GM21825 (cell line): Measurements from ENCODE around the gene MRM3.
"Not testable (repeated sequence)": the region's sequence is repeated elsewhere in the genome, so short reads cannot be mapped to it uniquely, and the experiment has no call there.

Experiments
- ATAC-seq: cut with Tn5 transposase; IDR thresholded peaks from one replicate; pipeline ENCODE4 v1.9.1; 2021; ENCODE audit warnings: mild to moderate bottlenecking, moderate library complexity; ENCODE audit not compliant: unreplicated experiment

The MRM3 gene

GRCh38 chr17:752620-753219 lies 29.4 kb upstream of the MRM3 start:
- ATAC-seq = no peak

DNA sequence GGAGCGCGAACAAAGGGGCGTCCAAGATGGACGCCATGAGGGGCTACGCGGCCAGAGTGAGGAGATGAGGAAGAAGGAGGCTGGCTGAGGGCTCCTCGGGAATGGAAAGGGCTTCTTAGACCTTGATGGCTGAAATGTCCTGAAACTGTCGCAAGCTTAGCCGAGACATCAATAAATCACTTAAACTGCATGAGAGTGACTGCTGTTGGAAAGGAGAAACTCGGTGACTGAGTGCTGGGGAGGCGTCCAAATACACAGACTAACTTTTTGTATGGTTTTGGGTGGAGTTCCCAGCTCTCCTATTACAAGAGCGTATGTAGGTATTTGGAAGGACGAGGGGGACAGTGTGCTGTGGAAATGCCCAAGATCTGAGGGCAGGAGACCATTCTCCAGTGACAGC lies 28.7 kb upstream of the MRM3 start:
- ATAC-seq = no peak

GRCh38 chr17:755319-755961 lies 26.7 kb upstream of the MRM3 start:
- ATAC-seq = not testable (repeated sequence)

- not testable (repeated sequence) for ATAC-seq
Observed at GRCh38 chr17:756010-756567, 26.1 kb upstream of the MRM3 start.

DNA sequence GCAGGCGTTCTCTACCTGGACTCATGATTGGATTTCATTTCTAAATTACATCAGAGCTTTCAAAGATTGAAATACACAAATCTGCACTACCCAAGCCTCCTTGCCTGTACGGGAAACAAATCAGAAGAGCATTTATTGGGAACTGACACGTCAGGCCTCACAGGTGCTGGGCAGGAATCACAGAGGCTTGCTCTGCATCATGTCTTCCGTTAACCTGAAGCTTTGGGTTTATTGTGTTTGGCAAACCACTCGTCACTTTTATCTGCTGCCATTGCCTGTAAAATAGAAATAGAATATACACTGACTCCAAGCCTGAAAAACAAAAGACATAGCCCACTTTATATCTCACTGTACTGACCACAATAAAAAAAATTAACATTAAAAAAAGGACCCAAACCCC lies 22.2 kb upstream of the MRM3 start:
- no peak for ATAC-seq

- ATAC-seq = no peak
Observed at GRCh38 chr17:760371-760770, 21.8 kb upstream of the MRM3 start.

GRCh38 chr17:767076-767475 lies 15.1 kb upstream of the MRM3 start:
- no peak for ATAC-seq

- ATAC-seq = no peak
Observed at GRCh38 chr17:773016-773415, 9.1 kb upstream of the MRM3 start.

DNA sequence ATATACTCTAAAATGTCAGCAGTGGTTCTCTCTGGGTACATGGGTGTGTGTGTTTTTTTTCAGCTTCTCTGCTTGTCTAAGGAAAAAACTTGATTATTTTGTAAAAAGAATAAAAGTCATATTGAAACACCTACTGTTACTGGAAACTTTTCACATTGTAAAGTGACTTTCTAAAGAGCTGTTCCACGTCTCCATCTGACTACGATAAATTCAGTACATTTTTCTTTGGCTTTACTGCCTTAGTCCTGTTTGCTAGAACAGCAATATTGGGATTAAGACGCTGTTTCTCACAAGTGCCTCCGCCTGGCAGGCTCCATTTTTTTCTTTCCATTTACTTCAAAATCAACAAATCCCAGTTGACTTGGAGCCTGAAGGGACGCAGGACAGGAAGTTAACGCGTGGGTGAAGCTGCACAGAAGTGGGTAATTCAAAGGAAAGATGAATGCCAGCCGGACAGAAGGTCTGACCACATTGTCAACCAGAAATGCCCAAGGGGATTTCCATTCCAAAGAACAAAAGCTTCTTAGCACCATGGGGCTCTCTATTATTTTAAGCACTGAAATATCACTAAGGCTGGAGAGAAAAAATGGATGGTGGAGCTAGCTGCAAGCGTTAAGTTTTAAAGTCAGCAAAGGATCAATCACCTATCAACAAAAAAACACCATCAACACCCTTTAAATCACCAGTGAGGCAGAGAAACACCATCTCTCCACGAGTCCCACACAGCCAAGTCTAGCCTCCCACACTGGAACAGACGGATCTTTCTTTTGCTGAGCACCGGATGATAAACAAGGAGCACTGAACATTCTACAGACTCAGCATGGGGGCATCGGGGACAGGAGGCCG lies 8.5 kb upstream of the MRM3 start:
- no peak for ATAC-seq

DNA sequence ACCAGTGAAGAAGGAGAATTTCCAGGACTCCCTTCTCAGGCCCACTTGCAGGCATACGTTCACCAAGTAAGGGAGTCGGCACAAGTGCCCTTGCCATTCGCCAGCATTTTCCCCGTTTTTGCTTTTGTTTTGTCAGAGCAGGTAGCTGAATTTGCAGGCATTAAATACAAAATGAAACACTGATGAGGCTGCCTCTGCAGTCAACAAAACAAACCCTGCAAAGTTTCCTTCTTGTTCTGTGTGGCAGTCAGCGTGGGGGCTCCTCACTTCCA lies 7.9 kb upstream of the MRM3 start:
- no peak for ATAC-seq

GRCh38 chr17:778096-778495 lies 4.1 kb upstream of the MRM3 start:
- ATAC-seq = no peak

- ATAC-seq = no peak
Observed at GRCh38 chr17:784143-784542, 2.0 kb downstream of the MRM3 start.

DNA sequence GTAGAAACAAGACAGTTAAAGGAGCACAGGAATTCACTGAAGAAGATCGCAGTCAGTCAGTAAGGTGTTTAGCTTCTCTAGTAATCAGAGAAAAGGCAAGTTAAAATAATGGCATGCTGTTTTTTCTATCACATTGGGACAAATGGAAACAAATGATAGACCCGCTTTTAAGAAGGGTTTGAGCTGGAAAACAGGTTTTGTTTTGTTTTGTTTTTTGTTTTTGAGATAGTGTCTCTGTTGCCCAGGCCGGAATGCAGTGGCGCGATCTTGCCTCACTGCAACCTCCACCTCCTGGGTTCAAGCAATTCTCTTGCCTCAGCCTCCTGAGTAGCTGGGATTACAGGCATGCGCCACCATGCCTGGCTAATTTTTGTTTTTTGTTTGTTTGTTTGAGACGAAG lies 3.7 kb downstream of the MRM3 start:
- ATAC-seq = not testable (repeated sequence)

DNA sequence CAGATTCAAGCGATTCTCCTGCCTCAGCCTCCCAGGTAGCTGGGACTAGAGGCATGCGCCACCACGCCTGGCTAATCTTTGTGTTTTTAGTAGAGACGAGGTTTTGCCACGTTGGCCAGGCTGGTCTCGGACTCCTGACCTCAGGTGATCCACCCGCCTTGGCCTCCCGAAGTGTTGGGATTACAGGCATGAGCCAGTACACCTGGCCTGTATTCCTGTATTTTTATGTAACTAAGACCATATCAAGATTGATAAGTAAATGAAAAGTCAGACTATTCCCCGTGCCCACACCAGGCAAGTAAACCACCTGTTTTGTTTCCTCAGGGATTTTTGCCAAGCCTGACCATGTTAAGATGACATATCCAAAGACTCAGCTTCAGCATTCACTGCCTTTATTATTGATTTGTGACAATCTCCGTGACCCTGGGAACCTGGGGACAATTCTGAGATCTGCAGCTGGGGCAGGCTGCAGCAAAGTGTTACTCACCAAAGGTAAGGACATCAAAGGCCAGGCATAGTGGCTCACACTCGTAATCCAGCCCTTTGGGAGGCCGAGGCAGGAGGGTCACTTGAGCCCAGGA lies 5.6 kb downstream of the MRM3 start:
- no peak for ATAC-seq

- no peak for ATAC-seq
Observed at GRCh38 chr17:788551-788950, 6.4 kb downstream of the MRM3 start.

- ATAC-seq = no peak
Observed at GRCh38 chr17:789160-789840, 7.1 kb downstream of the MRM3 start.

DNA sequence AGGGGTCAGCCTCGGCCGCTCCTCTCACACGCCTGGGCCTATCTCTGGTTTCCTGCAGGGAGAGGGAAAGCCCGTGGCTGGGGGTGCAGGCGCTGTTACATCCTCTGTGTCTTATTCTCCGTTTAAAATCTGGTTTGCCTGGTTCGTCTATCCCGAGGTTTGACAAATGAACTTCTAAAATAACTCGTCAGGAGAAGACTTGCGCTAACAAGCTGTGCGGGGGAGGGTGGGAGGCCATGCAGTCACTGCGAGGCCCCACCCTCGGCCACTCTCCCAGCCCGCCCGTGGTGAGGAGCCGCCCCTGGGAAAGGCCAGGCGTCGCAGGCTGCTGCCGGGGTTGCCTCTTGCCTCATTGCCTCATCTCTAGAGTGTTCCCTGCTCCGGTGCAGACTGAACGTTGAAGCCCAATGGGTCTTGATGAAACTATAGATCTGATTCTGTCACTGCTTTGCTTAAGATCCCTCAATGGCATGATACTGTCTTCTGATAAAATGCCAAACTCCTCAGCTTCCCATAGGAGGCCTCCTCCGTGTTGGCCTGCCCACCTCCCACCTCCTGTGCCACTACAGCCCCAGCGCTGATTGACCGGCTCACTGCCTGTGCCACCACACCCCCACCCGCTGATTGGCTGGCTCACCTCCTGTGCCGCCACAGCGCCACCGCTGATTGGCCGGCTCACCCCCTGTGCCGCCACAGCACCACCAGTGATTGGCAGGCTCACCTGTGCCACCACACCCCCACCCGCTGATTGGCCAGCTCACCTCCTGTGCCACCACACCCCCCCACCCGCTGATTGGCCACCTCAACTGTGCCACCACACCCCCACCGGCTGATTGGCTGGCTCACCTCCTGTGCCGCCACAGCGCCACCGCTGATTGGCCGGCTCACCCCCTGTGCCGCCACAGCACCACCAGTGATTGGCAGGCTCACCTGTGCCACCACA lies 8.0 kb downstream of the MRM3 start:
- ATAC-seq = not testable (repeated sequence)

DNA sequence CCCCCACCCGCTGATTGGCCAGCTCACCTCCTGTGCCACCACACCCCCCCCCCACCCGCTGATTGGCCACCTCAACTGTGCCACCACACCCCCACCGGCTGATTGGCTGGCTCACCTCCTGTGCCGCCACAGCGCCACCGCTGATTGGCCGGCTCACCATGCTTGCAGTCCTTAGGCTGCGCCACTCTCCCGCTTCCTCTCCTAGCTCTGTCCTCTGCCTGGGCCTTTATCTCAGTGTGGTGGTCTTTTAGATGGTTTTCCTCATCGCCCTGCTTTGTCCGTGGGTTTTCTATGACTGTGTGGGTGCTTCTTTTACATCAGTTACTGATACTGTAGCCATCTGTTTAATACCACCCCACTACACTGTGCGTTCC lies 8.7 kb downstream of the MRM3 start:
- ATAC-seq = not testable (repeated sequence)

- ATAC-seq = no peak
Observed at GRCh38 chr17:791829-792228, 9.7 kb downstream of the MRM3 start.

GRCh38 chr17:792277-792676 lies 10.1 kb downstream of the MRM3 start:
- no peak for ATAC-seq
